GM18520 (cell line): ENCODE data around the gene IRAK4.

Experiments used
- ATAC-seq: cut with Tn5 transposase; IDR thresholded peaks from one replicate; pipeline ENCODE4 v1.9.1; 2021; ENCODE audit not compliant: unreplicated experiment

IRAK4 gene

DNA sequence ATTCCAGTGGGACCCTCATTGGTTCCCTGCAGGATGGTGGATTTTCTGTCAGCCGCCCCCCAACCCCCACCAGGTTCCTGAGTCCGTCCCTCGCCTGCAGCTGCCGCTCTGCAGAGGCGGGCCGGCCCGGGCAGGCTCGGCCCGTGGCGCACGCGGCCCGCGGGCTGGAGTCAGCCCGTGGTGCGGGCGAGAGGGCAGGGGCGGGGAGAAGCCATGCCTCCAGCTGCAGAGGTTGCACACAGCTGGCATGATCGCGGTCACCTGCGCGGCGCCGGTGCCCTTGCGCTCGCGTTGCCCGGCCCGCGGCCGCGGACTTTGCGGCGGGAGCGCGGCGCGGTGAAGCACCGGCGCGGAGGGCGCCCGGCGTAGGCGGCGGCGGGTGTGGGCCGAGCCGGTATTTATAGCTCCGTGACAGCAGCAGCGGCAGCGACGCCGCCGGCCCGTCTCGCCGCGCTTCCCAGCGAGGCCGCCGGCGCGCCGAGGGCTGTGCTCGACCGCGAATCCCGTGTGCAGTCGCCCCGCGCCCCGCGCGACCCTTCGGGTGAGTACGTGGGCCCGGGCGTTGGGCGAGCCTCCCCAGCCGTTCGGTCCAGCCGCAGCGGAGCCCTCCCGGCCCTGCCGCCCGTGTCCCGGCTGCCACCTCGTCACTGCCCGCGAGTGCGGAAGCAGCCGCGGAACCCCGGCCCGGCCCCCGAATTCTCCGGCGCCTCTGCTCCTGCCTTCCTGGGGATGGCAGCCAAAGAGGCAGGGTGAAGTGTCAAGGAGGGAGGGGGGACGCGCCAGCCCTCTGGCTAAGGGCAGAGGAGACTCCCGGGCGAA lies 77.1 kb downstream of the IRAK4 start, which contains the start of gene TMEM117:
TSS of gene TMEM117 (plus strand) at position 426 of the 819 bp plus-strand sequence.
- peak; percentile 72 for ATAC-seq

GRCh38 chr12:43836475-43836989 lies 77.8 kb downstream of the IRAK4 start:
- no peak for ATAC-seq
